HG03432 (cell line): ENCODE results near the gene DTNBP1.

ENCODE experiments used
- ATAC-seq: cut with Tn5 transposase; IDR thresholded peaks from one replicate; pipeline ENCODE4 v1.9.1; 2021; ENCODE audit warnings: mild to moderate bottlenecking, moderate library complexity; ENCODE audit not compliant: unreplicated experiment

Gene DTNBP1

DNA sequence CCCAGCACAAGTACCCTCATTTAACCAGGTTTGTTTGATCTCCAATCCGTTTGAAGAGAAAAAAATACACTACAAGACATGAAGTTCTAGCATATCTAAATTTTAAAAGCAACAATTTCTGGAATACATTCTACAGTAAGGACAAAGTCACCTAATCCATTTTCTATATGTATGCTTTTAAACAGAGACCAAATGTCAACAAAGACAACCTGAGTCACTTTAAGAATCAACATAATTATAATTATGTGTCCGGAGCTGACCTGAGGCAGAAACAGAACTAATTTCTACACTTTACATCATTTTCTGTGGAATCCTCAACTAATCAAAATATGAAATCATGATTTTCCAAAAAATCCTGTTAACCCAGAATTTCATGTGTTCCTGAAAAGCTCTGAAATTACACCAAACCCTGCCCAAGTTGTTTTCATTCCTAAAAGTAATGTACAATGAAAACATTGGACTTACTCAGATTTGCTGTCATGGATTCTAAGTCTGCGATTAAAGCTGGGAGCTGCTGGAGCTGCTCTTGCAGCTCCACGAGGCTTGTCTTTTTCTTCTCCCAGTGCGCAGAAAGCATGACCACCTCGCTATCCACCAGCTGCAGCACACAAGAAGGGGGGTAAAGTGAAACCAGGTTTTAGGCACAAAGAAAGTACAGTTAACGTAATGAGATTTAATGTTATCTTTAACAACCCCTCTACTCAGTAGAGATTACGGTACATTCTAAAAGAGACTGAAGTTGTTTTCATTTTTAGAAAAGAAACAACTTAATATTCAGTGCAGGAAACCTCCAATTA, 35.8 kb downstream of the DTNBP1 start:
- ATAC-seq = no peak

DNA sequence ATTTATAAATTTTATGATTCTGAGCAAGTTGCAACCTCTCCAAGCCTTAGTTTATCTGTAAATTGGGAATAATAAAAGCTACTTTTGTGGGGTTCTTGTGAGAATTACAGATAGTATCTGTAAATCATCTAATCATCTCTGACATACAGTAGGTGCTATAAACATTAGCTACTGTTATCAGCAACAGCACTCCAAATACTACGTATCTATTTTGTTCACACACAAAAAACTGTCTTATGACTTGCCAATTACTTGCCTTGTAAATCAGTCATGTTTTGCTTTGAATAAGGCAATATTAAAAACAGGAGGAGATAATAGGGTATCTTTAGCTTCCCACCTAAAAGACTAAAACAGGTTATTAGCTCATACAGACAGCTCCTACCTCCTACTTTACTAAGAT, 36.7 kb downstream of the DTNBP1 start:
- ATAC-seq = no peak

DNA sequence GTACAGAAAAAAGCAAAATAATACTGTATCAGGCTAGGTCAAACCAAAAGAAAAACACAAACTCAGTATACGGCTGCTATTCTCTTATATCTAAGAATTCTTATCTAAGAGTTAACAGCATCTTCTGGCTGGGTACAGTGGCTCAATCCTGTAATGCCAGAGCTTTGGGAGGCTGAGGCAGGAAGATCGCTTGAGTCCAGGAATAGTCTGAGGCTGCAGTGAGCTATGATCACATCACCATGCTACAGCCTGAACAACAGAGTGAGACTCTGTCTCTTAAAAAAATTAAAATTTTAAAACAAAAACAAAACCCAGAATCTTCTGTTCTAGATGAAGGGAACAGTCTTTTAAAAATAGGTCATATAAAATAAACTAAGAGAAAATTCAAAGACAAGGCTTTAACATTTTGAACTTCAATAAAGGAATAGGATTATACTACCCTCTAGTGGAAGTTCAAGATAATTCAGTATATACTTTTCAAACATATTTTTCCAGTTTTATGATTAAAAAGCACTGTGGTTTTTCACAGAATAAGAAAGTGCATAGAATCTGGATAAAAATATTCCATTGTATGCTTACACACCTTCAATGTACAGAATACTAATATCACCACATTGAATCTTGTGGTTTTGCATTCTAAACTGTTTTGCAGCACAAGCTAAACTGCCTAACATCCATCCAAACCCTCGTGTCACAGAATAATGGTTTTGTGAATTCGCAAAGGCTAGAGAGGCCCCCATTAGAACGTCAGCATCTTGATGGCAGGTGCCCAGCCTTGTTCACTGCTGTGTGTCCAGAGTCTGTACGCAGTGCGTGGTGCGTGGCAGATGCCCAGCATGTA, 39.3 kb downstream of the DTNBP1 start:
- ATAC-seq = no peak

DNA sequence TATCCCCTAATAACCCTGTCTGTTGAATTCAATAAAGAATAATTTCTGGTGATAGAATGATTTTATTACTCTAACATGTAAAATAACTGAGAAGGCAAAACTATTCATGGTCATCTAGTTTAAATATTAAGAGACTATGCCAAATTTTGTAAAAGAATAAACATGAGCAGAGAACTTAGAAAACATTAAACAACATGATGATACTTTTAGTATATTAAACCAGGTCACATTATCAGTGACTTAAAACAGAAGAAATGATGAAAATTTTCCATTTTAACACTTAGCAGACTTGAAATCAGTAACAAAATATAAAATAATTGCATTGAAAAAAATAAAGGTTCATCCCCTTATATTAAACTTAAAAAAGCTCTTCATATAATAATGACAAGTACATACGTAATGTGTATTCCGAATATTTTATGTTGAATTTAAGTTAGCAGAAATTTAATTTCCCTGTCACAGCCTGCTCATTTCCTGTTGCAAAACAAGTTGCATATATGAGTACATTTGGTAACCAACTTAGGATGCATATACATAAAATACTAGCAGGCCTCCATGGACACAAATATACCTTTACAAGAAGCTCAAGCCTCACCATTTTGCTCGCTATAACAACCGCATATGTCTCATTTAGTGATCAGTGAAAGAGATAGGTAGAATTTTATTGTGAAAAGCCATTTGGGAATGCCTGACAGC, 40.6 kb downstream of the DTNBP1 start:
- no peak for ATAC-seq

DNA sequence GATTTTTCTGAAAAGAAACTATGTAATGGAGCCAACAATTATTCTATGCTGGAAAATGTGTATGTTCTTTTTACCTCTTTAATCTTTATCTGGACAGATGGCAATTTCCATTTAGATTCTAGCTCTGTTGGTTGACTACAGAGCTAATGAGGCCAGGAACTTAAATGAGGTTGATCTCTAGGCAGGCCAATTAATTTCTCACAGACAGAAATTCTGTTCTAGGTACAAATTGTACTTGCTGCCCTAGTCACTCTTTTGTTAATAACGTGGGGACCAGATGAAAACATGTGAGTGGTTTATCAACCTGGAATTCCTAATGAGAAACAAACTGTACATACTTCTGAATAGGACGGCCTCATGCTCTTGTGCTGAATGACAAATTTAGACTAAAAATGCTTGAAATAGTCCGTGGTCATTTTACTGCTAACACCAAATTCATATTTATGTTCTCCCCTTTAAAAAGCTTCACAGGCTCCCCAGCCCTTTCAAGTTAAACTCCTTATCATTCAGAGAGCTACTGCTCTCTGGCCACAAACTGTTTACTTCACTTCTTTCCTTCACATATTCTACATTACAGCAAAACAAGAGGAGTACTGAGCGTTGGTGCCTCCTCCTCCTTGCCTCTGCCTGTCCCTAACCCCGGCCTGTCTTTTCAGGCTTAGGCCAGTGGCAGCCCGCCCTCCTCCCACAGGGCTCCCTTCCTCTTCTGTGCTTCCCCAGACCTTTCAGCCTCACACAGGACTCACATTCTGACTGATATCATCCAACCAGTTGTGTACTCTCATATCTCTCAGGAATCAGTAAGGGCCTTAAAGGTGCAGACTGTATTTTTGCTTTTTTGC, 41.4 kb downstream of the DTNBP1 start:
- ATAC-seq = peak; percentile 95

DNA sequence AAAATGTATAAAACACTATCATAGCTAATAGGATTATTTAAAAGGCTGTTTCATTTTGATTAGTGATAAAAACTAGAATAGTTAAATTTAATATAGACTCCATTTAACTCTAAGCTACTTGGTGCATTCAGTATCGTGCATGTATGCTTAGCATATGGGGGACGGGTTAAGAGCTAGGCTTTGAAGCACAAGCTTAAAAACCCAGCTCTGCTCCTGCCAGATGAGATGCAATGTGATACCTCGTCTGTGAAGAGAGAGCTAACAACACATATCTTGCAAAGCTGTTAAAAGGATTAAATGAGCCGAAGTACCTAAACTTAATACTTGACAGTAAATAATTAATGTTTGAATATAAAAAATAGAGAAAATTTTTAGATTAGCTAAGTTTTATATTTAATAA, 42.2 kb downstream of the DTNBP1 start:
- no peak for ATAC-seq

DNA sequence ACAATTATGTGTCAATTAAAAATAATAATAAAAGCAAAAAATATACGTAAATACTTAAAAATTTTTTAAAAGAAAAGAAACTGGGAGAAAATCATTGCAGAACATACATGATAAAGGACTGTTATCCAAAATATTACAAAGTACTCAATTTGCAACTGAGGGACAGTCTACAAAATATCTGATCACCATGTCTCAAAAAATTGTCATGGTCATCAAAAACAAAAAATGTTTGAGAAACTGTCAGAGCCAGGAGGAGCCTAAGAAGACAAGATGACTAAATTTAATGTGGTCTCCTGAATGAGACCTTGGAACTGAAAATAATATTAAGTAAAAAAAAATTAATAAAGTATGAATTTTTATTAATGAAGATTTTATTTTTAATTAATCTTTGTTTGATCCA, 43.5 kb downstream of the DTNBP1 start:
- no peak for ATAC-seq

DNA sequence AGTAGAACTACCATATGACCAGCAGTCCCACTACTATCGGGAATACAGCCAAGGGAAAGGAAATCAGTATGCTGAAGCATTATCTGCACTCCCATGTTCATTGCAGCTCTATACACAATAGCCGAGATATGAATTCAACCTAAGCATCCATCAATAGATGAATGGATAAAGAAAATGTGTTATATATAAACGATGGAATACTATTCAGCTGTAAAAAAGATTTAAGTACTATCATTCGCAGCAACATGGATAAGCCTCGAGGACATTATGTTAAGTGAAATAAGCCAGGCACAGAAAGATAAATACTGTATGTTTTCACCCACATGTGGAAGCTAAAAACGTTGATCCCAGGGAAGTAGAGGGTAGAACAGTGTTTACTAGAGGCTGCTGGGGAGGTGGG, 44.1 kb downstream of the DTNBP1 start:
- ATAC-seq = no peak

DNA sequence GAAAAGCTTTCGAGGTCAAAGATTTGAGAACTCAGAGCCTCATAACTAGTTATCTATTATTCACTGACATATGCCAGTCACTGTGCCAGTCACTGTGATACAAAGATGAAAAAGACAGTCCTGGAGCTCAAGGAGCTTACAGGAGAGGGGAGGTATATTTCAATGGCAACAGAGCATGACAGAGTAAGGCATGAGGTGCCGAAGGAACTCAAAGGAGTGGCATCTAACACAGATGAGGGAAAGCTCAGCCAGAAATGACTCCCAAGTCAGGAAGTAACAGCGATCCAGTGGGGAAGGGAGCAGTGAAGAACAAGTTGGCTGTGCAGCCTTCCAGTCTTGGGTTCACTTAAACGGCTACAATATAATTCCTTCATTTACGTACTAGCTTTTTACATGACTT, 46.6 kb downstream of the DTNBP1 start:
- no peak for ATAC-seq

DNA sequence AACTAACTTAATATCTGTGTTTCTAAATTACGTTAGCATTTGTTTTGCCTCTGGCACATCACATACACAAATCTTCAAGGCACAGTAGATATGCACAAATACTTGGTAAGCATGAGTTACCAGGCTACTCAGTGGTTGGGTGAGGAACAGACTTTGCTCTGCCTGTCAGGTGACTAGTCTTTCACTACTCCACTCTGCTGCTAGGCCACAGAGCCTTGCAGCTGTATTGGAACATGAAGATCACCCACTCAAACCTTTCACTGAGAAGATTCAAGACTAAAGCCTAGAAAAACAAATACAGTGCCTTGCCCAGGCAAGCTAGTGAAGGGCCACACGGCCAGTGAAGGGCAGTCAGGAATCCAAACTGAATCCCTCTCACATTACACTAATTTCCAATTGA, 47.0 kb downstream of the DTNBP1 start:
- no peak for ATAC-seq

DNA sequence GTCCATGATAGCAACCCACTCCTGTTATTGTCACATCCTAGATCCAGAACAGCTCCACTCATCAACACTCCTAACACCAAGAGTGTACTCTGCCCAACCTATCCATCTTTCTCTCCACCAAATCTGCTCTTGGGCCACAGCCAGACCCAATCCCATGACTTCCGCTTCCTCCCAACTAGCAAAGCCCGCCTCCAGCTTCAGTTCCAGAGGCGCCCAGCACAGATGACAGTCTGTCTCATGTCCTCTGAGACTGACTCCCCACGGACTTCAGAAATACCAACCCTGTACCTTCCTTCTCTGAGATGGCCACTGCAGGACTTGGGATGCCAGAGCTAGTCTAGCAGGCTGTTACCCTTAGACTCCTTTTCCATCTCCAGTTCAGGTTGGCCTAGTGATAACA, 48.6 kb downstream of the DTNBP1 start:
- ATAC-seq = no peak

DNA sequence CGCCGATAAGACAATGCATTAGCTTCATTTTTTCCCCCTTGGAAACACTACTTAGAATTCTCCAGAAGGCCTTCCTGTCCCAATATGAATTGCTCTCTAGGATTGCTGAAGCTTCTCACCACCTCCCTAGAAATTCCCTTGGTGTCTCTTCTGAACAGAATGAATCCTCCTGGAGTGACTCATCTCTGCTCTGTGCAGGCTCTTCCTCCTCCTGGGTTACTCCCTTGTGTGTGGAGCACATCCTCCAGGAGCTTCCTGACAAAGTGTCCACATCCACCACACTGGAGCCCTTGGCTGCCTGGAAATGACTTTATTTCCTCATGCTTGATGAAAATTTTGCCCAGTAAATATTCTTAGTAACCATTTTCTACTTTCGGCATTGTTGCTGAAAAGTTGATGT, 54.4 kb downstream of the DTNBP1 start:
- ATAC-seq = no peak

DNA sequence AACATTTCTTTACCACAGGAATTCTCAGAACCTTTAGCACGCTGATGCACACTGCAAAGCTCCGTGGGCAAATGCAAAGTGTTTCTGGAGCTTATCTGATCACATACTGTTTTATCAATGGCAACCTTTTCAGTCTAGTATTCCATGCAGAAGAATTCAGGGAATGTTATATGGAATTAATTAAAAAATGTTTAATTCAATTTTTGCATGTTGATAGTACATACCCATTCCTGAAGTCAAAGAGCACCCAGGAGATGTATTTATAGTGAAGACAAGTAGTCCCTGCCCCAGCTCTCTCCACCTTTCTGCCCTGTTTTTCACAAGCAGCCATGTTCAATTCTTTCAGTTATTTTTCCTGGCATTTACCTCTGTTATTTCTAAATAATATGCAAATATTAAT, 55.2 kb downstream of the DTNBP1 start:
- ATAC-seq = no peak

DNA sequence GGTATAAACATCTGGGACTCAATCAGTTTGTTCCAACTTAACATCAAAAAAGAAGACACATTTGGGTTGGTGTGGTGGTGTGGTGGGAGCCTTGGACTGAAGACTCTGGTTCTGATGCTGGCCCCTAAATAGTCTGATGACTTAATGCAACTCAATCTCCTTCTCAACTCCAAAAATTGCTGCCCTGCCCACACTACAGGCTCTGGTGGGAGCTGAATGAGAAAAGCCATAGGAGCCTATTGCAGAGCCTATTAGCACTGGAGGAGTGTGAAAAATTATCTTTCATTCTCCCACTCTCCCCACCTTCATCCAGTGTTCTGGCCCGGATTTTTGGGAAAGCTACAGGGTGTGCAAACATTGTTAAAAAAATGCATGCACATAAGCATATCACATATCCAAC, 56.5 kb downstream of the DTNBP1 start:
- no peak for ATAC-seq

DNA sequence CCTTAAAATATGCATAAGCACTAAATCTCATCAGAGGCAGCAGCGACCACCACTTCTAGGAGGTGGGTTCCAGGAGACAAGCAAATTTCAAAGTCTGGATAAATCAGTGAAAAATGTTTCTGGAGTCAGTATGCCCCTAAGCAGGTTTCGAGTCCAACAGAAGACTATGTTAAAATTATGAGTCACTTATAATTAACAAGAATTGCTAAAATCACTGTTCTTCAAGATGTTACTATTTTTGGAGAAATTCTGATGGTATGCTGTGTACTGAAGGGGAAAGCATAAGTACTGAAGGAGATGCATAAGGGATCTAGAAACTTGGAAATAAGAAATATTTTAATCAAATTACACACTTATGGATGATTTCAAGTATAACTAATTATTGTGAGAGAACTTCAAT, 58.0 kb downstream of the DTNBP1 start:
- no peak for ATAC-seq

DNA sequence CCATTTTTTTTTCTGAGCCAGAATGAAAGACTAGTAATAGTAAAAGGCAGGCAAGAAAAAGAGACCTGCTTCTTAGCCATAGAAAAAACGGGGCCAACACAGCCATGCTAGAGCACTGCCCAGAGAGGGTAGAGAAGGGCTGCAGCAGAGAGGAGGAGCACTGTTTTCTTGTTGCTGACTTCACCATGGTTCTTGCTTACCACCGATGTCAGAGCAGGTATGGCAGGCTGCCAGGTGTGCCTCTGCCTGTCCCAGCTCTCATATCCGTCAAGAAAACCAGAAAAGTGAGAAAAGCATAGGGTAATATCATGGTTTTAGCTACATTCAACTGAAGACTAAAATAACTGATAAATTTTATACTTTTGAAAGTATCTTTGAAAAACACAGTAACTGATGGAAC, 60.7 kb downstream of the DTNBP1 start:
- ATAC-seq = no peak

DNA sequence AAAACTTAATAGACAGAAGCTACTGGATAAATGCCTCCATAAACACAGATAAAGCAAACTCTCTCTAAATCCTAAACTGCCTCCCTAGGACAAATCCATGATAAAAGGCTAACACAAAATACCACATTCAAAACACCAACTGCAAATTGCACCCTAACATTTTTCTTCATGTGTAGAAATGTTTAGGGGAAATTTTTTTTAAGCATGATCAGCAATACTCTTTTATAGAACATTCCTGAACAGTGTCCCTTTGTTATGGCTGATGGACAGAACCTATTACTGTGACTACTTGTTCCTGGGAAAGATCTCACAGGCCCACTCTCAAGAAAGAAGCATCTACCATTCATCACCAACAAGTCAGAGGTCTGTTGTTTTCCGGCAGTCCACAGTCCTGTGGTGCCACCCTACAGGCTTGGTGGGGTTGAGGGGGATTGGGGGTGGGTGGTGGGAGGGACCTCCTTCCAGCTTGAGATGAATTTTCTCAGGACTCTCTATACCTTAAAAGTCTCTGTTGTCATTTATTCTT, 64.5 kb downstream of the DTNBP1 start:
- ATAC-seq = no peak

DNA sequence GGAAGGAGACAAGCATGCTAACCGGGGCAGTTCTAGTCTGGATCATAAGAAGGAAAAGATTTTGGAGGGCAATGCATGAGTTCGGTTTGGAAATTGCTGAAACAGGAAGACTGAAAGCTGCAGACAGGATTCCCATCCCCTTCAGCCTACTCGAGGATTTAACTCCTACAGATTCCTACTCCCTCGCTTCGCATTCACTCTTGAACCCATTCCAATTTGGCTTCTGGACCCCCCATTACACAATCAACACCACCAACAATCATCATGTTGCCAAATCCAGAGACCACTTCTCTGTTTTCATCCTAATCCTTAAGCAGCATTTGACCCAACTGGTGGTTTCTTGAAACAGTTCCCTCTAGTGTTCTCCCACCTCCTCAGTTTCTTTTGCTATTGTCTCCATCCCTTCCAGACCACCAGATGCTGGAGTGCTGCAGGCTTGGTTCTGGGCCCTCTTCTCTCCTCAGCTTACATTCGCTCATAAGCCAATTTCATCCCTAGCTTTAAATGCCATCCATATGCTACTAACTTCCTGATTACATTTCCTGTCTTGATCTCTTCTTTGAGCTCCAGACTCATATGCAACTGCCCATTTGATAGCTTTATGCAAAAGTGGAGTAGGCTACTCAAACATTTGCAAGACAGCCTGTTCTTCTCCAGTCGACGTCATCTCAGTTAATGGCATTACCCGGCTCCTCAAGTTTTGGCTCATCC, 66.5 kb downstream of the DTNBP1 start:
- ATAC-seq = no peak

DNA sequence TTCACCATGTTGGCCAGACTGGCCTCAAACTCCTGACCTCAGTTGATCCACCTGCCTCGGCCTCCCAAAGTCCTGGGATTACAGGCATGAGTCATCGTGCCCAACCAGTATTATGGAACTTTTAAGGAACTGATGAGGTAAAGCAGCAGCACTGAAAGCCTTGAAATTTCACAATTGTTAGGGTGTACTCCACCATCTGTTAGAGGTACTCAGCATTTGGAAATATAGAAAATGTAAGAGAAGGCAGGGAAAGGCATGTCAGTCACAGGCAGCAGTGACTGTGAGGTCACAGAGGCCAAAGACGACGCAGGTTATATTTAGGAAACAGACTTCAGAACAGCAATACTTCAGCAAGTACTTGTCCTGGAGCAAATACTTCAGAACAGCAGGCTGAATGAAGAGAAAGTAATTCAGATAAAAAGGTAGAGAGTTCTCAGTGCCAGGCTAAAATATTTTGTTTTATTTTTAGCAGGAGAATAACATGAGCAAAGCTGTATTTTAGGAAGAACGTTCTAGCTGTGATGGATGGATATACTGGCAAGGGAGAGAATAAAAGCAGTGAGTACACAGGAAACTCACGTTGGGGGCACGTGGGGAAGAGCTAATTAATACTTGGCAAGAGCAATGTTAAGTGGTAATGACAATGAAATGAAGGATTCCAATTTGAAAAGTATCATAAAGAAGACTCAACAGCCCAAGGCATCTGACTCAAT, 67.2 kb downstream of the DTNBP1 start:
- ATAC-seq = no peak
